SK-N-SH (cell line): ENCODE data around the gene NUSAP1. TPM values are rescaled to one million over a fixed set of nuclear protein-coding genes. Genes with fewer than 3 reads are reported as not detected.

Experiments
- CTCF ChIA-PET: fragments of 300-600, 350-600 bp; formaldehyde crosslinking; extraction: SDS; loops from one replicate; lab custom pipeline; 2021; lab: Yijun Ruan, JAX
- POLR2A ChIA-PET: fragments of 350-600 bp; sonication (Branson Sonifier 250); formaldehyde crosslinking; extraction: SDS; loops from one replicate; lab custom pipeline; 2020; ENCODE audit warnings: antibody characterized with exemption, inconsistent platforms; lab: Yijun Ruan, JAX
- DNase-seq: peaks from one replicate; pipeline ENCODE4 v3.0.0; 2012
- H2AFZ ChIP-seq: fragments of 200-600 bp; sonication (generic); 2 replicates; pipeline ENCODE4 v1.8.1; 2016; ENCODE audit warnings: antibody characterized with exemption, mild to moderate bottlenecking, low read depth
- H3F3A ChIP-seq: fragments of 200-600 bp; sonication (generic); replicated peaks from 2 replicates; pipeline ENCODE3; 2016; ENCODE audit warnings: antibody characterized with exemption, mild to moderate bottlenecking; ENCODE audit not compliant: insufficient read depth
- H3K27ac ChIP-seq, 2 experiments: fragments of 200-500 bp in 1 of 2; fragments of 200-600 bp in 1 of 2; sonication (Bioruptor generic) in 1 of 2; sonication (generic), shearing (Covaris generic) in 1 of 2; 2 replicates each; pipeline versions ENCODE4 v1.5.1 to v1.6.1; 2014 to 2016; ENCODE audit warnings: low read depth in 2 of 2, inconsistent platforms in 1 of 2, low read length in 1 of 2, mild to moderate bottlenecking in 1 of 2, mixed read lengths in 1 of 2
- H3K27me3 ChIP-seq: fragments of 200-600 bp; sonication (generic), shearing (Covaris generic); 2 replicates; pipeline ENCODE4 v1.6.1; 2016; ENCODE audit warnings: mixed run types; ENCODE audit not compliant: insufficient read depth
- H3K36me3 ChIP-seq, 2 experiments: fragments of 200-500 bp in 1 of 2; fragments of 200-600 bp in 1 of 2; sonication (Bioruptor generic) in 1 of 2; sonication (generic) in 1 of 2; replicated peaks in 1 of 2; 2 replicates each; pipeline versions ENCODE3 to v1.5.1; 2014 to 2016; ENCODE audit warnings: low read length in 1 of 2, mild to moderate bottlenecking in 1 of 2; ENCODE audit not compliant: insufficient read depth in 2 of 2, control insufficient read depth in 1 of 2
- H3K4me1 ChIP-seq, 2 experiments: fragments of 200-500 bp in 1 of 2; fragments of 200-600 bp in 1 of 2; sonication (Bioruptor generic) in 1 of 2; sonication (generic), shearing (Covaris generic) in 1 of 2; 2 replicates each; pipeline versions ENCODE4 v1.5.1 to v1.6.1; 2014 to 2016; ENCODE audit warnings: low read depth in 1 of 2, low read length in 1 of 2, mixed run types in 1 of 2; ENCODE audit not compliant: insufficient read depth in 2 of 2, control insufficient read depth in 1 of 2
- H3K4me2 ChIP-seq: fragments of 200-600 bp; sonication (generic), shearing (Covaris generic); 2 replicates; pipeline ENCODE4 v1.6.1; 2017; ENCODE audit warnings: mixed run types
- H3K4me3 ChIP-seq, 2 experiments: fragments of 200-500 bp in 1 of 2; fragments of 200-600 bp in 1 of 2; sonication (Bioruptor generic) in 1 of 2; sonication (generic), shearing (Covaris generic) in 1 of 2; 2 replicates each; pipeline versions ENCODE4 v1.5.1 to v1.8.1; 2014 to 2016; ENCODE audit warnings: low read depth in 2 of 2, inconsistent platforms in 1 of 2, low read length in 1 of 2, mild to moderate bottlenecking in 1 of 2, mixed read lengths in 1 of 2, moderate library complexity in 1 of 2
- H3K79me2 ChIP-seq: fragments of 200-600 bp; sonication (generic); 2 replicates; pipeline ENCODE4 v1.8.1; 2017; ENCODE audit warnings: mild to moderate bottlenecking; ENCODE audit not compliant: insufficient read depth
- H3K9ac ChIP-seq: fragments of 200-600 bp; sonication (generic); 2 replicates; pipeline ENCODE4 v1.6.1; 2017; ENCODE audit warnings: mixed run types
- H3K9me2 ChIP-seq: fragments of 200-600 bp; sonication (generic); 2 replicates; pipeline ENCODE4 v1.6.1; 2017; ENCODE audit warnings: mixed run types
- H3K9me3 ChIP-seq: fragments of 200-600 bp; sonication (generic); 2 replicates; pipeline ENCODE4 v1.6.1; 2017; ENCODE audit warnings: mixed run types, mild to moderate bottlenecking, moderate library complexity
- H4K20me1 ChIP-seq: fragments of 200-600 bp; sonication (generic); 2 replicates; pipeline ENCODE4 v1.6.1; 2017; ENCODE audit warnings: mild to moderate bottlenecking, mixed run types; ENCODE audit not compliant: insufficient read depth
- EP300 ChIP-seq, 2 experiments: IDR thresholded peaks; 2 replicates each; pipeline versions ENCODE4 v1.4.0 to v1.6.1; 2012; ENCODE audit warnings: borderline replicate concordance in 1 of 2, low read depth in 1 of 2, low read length in 1 of 2
- FOSL2 ChIP-seq: IDR thresholded peaks from 2 replicates; pipeline ENCODE4 v1.4.0; 2012; ENCODE audit warnings: low read depth, mild to moderate bottlenecking, moderate library complexity, borderline replicate concordance
- FOXJ3 ChIP-seq: sonication (generic); formaldehyde crosslinking; IDR thresholded peaks from 2 replicates; pipeline ENCODE4 v1.5.1; 2020; ENCODE audit warnings: mild to moderate bottlenecking, missing genetic modification reagents
- FOXM1 ChIP-seq: IDR thresholded peaks from 2 replicates; pipeline ENCODE4 v1.4.0; 2012; ENCODE audit warnings: low read depth, mild to moderate bottlenecking
- GATA2 ChIP-seq: sonication (generic); formaldehyde crosslinking; IDR thresholded peaks from 2 replicates; pipeline ENCODE4 v1.5.0; 2020; ENCODE audit warnings: mild to moderate bottlenecking, missing genetic modification reagents
- RAD21 ChIP-seq: IDR thresholded peaks from 2 replicates; pipeline ENCODE4 v1.6.1; 2012; ENCODE audit warnings: mild to moderate bottlenecking, low read length
- RFX5 ChIP-seq: IDR thresholded peaks from 2 replicates; pipeline ENCODE4 v1.6.1; 2012; ENCODE audit warnings: mild to moderate bottlenecking, improper control_type of control experiment, low read length
- RXRA ChIP-seq: IDR thresholded peaks from 2 replicates; pipeline ENCODE4 v1.4.0; 2012; ENCODE audit warnings: low read depth, mild to moderate bottlenecking, borderline replicate concordance
- TCF12 ChIP-seq: IDR thresholded peaks from 2 replicates; pipeline ENCODE4 v1.4.0; 2012
- YY1 ChIP-seq: IDR thresholded peaks from 2 replicates; pipeline ENCODE4 v1.4.0; 2012; ENCODE audit warnings: low read depth, mild to moderate bottlenecking
- WGBS: methylation state at CpG from one replicate; pipeline ENCODE4 v1.1.6; 2017; ENCODE audit warnings: low lambda C conversion rate; 5-methylcytosine and 5-hydroxymethylcytosine counted together
- polyA plus RNA-seq, 3 experiments: library from polyadenylated mRNA; depleted of rRNA; stranded (reverse); fragments of >200 nt; gene quantifications; 2 replicates each; pipeline ENCODE4 v1.2.3, GENCODE V29; 2012
- TF ChIP-seq, protein P1 (sequence below): IDR thresholded peaks from 2 replicates; pipeline ENCODE4 v1.4.0; 2012; ENCODE audit warnings: low read depth
- TF ChIP-seq, protein P2 (sequence below): IDR thresholded peaks from 2 replicates; pipeline ENCODE4 v1.6.1; 2012; ENCODE audit warnings: mild to moderate bottlenecking, low read depth, low read length, moderate library complexity

NUSAP1 gene
- polyA plus RNA-seq, 1 of the 3 experiments (the other 2 are of a cell fraction), result 41.1 TPM

DNA sequence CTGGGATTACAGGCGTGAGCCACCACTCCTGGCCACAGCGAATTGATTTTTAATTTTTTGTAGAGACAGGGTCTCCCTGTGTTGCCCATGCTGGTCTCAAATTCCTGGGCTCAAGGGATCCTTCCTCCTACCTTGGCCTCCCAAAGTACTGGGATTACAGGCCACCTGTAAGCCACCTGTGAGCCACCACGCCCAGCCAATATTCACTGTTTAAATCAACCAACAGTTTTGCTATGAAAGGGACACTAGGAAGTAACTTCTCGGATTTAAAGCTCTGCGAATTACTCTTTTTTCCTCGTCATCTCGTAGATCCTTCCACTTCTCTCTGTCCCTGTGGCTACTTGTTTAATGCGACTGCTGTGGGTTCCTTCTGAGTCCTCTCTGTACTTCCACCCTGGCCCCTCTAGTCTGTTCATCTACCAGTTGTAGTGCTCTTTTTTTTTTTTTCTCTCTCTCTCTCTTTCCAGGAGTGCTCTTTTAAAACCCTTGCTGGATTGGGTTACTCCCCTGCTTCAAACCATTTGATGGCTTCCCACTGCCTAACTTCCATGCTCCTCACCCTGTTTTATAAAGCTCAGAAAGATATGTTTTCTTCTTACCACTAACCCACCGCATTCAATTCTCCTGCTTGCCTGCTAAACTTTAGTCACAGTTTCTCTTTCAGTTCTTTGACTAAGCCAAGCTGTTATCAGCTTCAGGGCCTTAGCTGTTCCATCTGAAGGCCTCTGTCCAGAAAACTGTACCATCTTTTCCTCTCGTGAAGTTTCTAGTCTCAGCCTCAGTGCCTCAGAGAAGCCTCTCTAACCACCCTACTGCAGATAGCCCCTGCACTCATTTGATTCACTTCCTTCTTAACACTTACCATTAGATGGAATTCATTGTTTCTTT, 96.6 kb downstream of the NUSAP1 start:
- Histone ChIP-seq H3K9me2 (no peaks in the 10 kb centered on the region), H4K20me1 (peaks cover 47% of the 10 kb centered on the region), H3K4me2 (no peak overlapping the region), H3F3A (peaks cover 15% of the 10 kb centered on the region), H3K27ac (no peak overlapping the region), H3K4me1 (no peaks in the 10 kb centered on the region), H3K9ac (no peak overlapping the region), H2AFZ (no peak overlapping the region), H3K4me3 (no peak overlapping the region), H3K36me3 (peaks cover 0 to 5% of the 10 kb centered on the region in 2 experiments), H3K9me3 (no peaks in the 10 kb centered on the region), H3K27me3 (no peaks in the 10 kb centered on the region), H3K79me2 (peaks cover 95% of the 10 kb centered on the region)
- 92% methylated on average over 10 of the region's 10 CpGs for WGBS
- TF ChIP-seq RXRA (no peak), RFX5 (no peak), FOSL2 (no peak), GATA2 (CRISPR knock-in tag) (no peak), EP300 (IDR thresholded peaks at IDR 0.05; ENCODE audit: borderline replicate concordance in 1 of 2, low read depth in 1 of 2, low read length in 1 of 2) (no peak), YY1 (no peak), TCF12 (no peak), RAD21 (no peak), FOXM1 (no peak), FOXJ3 (CRISPR knock-in tag) (no peak)
- TF ChIP-seq, protein P1, sequence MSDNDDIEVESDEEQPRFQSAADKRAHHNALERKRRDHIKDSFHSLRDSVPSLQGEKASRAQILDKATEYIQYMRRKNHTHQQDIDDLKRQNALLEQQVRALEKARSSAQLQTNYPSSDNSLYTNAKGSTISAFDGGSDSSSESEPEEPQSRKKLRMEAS, result no peak
- TF ChIP-seq, protein P2, sequence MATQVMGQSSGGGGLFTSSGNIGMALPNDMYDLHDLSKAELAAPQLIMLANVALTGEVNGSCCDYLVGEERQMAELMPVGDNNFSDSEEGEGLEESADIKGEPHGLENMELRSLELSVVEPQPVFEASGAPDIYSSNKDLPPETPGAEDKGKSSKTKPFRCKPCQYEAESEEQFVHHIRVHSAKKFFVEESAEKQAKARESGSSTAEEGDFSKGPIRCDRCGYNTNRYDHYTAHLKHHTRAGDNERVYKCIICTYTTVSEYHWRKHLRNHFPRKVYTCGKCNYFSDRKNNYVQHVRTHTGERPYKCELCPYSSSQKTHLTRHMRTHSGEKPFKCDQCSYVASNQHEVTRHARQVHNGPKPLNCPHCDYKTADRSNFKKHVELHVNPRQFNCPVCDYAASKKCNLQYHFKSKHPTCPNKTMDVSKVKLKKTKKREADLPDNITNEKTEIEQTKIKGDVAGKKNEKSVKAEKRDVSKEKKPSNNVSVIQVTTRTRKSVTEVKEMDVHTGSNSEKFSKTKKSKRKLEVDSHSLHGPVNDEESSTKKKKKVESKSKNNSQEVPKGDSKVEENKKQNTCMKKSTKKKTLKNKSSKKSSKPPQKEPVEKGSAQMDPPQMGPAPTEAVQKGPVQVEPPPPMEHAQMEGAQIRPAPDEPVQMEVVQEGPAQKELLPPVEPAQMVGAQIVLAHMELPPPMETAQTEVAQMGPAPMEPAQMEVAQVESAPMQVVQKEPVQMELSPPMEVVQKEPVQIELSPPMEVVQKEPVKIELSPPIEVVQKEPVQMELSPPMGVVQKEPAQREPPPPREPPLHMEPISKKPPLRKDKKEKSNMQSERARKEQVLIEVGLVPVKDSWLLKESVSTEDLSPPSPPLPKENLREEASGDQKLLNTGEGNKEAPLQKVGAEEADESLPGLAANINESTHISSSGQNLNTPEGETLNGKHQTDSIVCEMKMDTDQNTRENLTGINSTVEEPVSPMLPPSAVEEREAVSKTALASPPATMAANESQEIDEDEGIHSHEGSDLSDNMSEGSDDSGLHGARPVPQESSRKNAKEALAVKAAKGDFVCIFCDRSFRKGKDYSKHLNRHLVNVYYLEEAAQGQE, result no peak
- no peak for DNase-seq
- ChIA-PET CTCF (interaction anchor here (1.0 kb wide), 1 partner anchor 23 kb away, joined by 3 read pairs; no protein-coding TSS in a partner anchor), POLR2A (no interaction called here)

Other genes starting within 250 kb of the NUSAP1 start
- gene INO80, start 216.6 kb upstream of the NUSAP1 start, polyA plus RNA-seq (2012; rRNA removed), result 4.6 and 5.2 TPM in 2 replicates
- gene EXD1, start 102.1 kb upstream of the NUSAP1 start, polyA plus RNA-seq (2012; rRNA removed), result 0.02 and 0.07 TPM in 2 replicates
- 30.5 and 35.8 TPM in 2 replicates for gene CHP1, start 101.6 kb upstream of the NUSAP1 start, polyA plus RNA-seq (2012; rRNA removed)
- gene OIP5, start 290 bp upstream of the NUSAP1 start, polyA plus RNA-seq (2012; rRNA removed), result 7.2 and 8.4 TPM in 2 replicates
- 14.9 and 17.9 TPM in 2 replicates for gene NDUFAF1, start 69.6 kb downstream of the NUSAP1 start, polyA plus RNA-seq (2012; rRNA removed)
- 27.8 and 32.4 TPM in 2 replicates for gene RTF1, start 84.2 kb downstream of the NUSAP1 start, polyA plus RNA-seq (2012; rRNA removed)
- 1.0 and 2.2 TPM in 2 replicates for gene ITPKA, start 161.0 kb downstream of the NUSAP1 start, polyA plus RNA-seq (2012; rRNA removed)
- 0.06 and 0.07 TPM in 2 replicates for gene LTK, start 180.9 kb downstream of the NUSAP1 start, polyA plus RNA-seq (2012; rRNA removed)
- 18.0 and 20.2 TPM in 2 replicates for gene RPAP1, start 211.4 kb downstream of the NUSAP1 start, polyA plus RNA-seq (2012; rRNA removed)
- gene TYRO3, start 226.3 kb downstream of the NUSAP1 start, polyA plus RNA-seq (2012; rRNA removed), result 8.7 and 10.3 TPM in 2 replicates